GOT3 (cell line): Measurements from ENCODE around the gene CAMKMT.

ENCODE experiments used
- DNase-seq: peaks from one replicate; lab custom pipeline; 2025; ENCODE audit warnings: mixed read lengths; lab: John Stamatoyannopoulos, UW

CAMKMT gene

DNA sequence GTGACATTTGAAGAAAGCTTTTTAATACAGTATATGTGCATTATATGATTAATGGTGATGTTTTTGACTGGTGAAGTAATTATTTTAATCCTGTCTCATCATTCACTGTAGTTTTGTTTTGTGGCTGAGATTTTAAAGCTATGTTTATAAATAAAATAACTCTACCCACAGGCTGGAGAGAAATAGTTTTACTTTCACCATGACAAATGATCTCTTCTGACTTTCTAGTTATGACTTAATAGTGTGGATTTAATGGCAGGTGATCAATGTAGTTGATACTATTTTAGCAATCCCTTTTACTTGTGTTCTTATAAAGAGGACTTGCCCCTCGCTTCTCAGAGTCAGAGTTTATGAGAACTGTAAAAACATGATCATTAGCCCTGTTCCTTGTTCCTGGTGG, 290.2 kb downstream of the CAMKMT start:
- no peak for DNase-seq

GRCh38 chr2:44652701-44653100, 291.0 kb downstream of the CAMKMT start:
- no peak for DNase-seq

DNA sequence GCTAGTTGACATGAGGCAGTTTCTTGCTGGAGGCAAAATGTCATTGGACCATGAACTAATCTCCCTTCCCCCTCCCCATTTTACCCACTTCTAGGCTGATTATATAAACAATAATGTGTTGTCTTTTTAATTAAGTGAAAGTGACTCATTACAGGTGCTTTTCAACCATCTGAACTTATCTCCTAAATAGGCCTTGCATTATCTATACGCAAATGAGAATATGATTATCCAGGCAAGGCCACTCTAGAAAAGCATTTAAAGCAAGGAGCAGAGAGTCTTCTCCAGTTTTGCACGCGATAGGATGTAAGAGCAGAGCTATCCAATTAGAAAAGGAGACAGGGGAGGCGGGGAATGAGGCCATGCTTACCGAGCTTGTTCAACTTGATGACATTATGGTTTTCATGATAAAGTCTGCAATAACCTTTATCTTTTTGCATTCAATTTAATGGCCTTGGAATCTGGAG, 293.7 kb downstream of the CAMKMT start:
- DNase-seq: no peak

DNA sequence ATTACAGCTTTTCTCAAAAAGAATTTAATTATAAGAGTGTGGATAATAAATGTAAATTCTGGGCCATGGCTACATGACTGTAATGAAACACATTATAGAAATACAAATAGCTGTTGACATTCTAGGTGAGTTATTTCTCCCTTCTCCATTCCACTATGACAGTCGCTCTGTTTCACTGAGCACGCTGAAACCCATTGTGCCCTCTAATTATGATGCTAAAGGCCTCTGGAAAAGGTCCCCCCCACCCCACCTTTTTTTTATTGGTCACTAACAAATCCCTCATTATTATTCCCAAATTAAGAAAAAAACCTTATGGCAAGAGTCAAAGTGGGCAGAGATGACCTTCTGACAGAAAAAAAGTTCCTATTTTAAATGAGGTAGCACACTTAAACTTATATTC, 294.7 kb downstream of the CAMKMT start:
- no peak for DNase-seq

- DNase-seq: no peak
These were observed 301.8 kb downstream of the CAMKMT start for GRCh38 chr2:44663471-44664073.

DNA sequence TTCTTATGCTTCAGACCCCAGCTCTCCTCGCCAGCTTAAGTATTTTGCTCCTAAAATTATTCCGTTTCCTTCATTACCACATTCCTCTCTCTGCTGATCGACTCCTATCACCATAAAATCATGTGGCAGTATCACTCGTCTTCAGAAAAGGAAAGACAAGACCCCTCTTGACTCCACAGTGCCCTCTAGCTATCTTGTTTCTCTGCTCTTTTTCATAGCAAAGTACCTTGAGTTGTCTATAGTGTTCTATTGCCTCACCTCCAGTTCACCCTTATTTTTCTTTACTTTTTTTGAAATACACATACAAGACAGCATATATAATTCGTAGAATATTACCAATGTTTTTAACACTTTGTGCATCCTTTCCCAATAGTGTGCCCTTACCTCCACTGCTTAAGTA, 306.6 kb downstream of the CAMKMT start:
- DNase-seq: no peak

GRCh38 chr2:44671276-44671675, 309.5 kb downstream of the CAMKMT start:
- DNase-seq: no peak

- no peak for DNase-seq
These were observed 310.2 kb downstream of the CAMKMT start for GRCh38 chr2:44671916-44672315.

DNA sequence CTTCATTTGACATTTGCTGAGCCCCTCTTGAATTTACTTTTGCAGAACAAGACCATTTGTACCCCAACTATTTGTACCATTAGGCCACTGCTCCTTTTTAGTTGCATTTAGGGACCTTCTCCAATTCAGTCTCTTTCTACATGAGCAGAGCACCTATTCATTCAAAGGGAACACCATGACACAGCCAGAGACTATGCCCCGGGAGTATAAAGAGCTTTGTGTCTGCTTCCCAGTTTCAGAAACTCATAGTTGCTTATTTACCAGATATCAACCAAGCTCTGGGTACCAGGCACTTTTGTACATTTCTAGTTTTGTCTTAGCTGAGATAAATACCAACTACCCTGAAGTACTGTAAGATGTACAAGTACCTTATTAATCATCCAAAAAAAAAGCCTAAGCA, 310.7 kb downstream of the CAMKMT start:
- DNase-seq: no peak

DNA sequence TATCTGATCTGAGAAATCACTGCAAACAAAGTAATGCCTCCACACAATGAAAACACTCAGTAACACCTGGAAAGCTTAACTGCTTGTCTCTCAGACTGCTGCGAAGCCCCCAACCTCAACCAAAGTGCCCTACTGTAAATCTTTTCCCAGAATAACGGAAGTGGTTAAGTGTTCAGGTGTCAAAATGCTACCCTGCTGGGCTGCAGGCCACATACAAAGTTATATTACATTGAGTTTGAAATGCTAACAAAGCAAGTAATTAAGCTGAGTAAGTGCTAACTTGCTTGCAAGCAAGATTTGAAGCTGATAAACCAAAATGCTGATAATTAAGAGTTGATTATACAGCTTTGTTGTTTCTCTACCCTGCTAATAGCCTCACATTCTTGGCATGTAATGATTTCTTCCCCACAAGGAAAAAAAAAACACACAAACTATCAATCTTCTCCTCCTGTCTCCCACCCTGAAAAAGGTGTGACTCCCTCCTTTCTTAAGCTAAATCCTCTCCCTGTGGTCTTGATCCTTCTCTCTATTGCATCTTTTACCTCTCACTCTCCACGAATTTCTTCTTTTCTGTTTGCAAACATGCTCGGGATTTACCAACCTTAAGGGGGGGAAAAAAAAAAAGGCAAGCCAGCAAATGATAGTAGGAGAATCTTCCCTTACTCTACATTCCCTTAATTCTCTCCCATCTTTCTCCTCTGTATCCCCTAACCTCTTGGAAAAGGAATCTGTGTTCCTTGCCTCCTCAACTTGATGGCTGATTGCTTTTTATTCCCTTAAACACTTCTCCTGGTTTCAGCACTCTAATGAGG, 312.9 kb downstream of the CAMKMT start:
- no peak for DNase-seq

GRCh38 chr2:44676379-44676778, 314.6 kb downstream of the CAMKMT start:
- no peak for DNase-seq

DNA sequence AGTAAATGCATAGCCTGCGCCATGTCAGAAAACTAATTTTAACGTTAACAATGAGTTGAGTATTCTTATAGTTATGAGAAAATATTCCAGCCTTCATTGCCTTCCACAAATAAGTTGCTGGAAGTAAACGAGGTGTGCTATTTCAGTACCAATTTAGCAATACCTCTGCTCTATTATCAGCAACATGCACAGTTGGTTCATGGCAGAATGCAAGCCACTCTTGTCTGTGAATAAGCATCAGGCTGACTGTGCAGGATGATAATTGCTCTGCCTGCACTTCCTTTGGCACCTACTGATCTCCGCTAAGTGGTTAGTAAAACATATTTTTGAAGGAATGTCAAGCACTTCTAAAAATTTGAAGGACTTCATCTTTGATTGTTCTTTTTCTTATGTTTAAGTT, 317.8 kb downstream of the CAMKMT start:
- DNase-seq: no peak

DNA sequence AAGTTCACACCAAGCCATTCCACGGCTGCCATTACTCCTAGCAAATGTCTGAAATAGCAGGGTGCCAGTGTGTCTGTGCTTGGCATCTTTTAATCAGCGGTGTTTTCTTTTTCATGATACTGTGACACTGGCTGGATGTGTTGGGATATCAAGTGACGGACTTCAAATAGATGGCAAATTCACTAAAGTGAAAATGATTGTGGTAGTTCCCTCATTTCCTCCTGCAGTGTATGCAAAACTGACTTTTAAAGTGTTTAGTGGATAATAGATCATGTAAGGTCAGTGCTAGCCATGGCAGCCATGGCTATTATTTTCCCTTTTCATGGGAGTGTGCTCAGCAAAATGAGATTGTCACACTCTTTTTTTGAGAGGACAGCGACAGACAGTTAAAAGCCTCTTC, 318.2 kb downstream of the CAMKMT start:
- no peak for DNase-seq

DNA sequence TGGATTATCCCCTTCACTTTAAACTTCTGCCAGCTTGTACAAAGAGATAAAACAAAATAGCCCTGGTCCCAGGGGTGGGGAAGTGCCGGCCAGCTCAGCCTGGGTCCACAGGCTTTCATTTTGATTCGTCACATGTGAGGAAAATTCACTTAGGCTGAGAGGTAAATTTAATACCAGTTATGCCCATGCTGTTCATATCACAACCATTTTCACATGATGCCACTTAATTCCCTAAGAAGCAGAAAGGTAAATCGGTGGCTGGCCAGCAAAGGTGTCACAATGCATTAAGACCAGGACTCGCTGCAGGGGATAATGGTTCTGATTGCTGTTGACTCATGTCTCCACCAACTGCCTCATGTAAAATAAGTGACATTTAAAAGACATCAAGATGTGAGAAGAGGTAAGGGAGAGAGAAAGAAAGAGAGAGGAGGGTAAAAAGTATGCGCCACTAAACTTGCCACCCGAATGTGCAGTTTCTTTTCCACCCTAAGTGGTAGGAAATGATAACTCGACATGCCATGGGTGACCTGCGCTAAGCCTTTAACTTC, 318.8 kb downstream of the CAMKMT start:
- no peak for DNase-seq

DNA sequence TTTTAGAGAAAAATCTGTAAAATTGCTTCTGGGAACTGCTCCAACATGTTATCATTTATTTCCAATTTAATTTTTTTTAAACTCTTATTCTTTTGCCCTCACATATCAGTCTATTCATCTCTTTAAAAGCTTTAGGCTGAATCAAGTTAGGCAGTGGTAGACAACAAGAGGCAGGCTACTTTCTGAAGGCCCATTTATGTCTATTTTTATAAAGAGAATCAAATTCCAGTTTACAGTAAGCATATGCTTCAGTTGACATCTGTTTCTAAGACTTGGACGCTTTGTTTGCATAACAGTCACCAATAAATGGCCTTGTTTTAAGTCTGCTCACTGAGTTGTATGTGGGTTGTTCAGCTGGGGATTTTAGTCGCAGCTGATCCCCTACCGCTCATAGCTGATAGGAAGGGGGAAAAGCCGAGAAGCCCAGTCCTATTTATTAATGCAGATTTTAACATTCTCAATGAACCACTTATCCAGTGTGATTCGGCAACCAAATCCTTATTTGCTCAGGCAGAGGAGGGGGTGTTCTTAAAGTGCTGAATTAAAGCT, 319.3 kb downstream of the CAMKMT start:
- no peak for DNase-seq

DNA sequence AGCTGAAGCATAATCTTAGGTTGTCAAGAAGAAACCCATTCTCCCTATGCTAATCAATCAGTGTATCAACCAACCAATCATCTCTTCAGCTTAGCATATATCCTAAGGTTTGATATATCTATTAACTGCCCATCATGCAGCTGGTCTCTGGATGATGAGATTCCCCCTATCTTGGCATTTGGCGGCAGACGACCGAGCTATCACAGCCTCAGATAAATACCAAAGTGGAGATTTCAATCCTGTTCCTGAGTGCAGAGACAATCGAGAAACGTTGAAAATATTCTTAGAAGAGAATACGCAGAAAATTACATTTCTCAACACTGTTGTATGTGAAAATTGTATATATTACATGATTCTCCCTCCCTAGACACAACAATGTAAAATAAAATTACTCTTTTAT, 320.7 kb downstream of the CAMKMT start:
- DNase-seq: no peak

DNA sequence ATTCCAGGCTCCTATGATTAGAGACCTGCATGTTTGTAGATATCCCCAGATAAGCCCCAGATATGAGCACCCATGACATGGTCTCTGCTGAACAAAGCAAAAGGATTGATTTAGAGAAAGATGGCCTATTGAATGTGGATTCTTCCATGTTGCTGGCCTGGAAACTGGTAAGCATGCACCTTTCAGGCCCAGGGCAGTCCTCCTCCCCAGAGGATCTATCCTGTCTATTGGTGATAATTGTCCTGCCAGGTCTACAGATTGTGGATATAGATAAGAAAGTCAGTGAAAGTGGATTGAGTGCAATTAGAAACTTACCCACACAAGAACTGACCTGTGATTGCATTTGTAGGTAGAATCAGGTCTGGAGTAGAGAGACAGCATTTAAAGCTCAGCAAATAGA, 322.8 kb downstream of the CAMKMT start:
- no peak for DNase-seq

DNA sequence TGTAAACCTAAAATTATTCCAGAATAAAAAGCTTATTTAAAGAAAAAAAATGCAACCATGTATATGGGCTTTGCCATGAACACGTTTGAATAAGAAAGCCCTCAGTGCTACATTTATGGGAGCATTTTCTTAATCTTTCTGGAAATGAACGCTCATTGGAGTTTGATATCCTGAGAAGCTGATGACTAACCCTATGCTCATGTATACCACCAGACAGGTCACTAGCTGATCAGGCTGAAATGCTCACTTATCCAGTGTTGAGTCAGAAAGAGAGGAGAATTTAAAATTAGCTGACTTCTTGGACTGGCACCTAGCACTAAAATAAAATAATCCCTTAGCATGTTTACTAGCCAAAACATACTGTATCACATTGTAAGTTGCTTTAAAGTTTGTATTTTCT, 324.8 kb downstream of the CAMKMT start:
- no peak for DNase-seq

GRCh38 chr2:44687686-44688455, 326.1 kb downstream of the CAMKMT start:
- DNase-seq: no peak

DNA sequence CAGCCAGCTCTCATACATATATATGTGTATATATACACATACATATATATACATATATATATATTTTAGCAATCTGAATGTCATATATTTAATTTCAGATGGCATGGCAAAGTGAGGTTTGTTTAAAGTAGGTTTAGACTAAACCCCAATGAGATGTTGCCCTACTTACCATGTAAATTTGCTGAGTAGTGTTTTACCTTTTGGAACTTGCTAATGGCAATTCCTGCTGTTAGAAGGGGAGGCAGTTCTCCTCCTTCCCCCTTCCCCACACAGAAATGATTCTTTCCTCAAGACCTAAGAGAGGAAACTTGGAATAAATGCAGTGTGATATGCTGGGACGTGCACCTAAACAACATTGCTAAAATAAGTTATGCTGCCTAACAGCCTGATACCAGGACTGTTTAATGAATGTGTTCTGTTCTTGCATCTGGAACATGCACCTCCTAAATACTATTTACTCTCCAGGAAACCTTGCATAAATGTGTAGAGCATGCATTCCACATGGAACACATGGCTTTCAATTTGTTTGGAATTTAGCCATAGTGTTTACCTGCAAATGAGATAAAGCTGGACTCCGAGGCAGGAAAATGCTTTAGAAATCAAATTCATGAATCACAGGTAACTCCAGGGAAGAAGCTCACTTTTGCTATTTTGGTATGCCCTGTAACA, 326.8 kb downstream of the CAMKMT start:
- DNase-seq: no peak

- no peak for DNase-seq
These were observed 327.8 kb downstream of the CAMKMT start for GRCh38 chr2:44689516-44689915.
